HL-60 (cell line): Measurements from ENCODE around the gene DYNLL1.

Experiments used
- DNase-seq, 2 experiments: peaks; one replicate each; pipeline ENCODE4 v3.0.0-alpha.2; 2010 to 2020; ENCODE audit warnings: low read depth in 1 of 2, low spot score in 1 of 2
- H3K27ac ChIP-seq: fragments of 250-450 bp; sonication (Bioruptor Pico); replicated peaks from 2 replicates; pipeline ENCODE4 v1.5.1; 2020; ENCODE audit warnings: mild to moderate bottlenecking, moderate library complexity
- H3K27me3 ChIP-seq: fragments of 250-450 bp; sonication (Bioruptor Pico); 2 replicates; pipeline ENCODE4 v1.5.1; 2021; ENCODE audit warnings: mild to moderate bottlenecking, moderate library complexity; ENCODE audit not compliant: insufficient read depth, poor library complexity, severe bottlenecking
- H3K4me3 ChIP-seq: replicated peaks from 2 replicates; pipeline ENCODE4 v1.5.1; 2011; ENCODE audit warnings: mild to moderate bottlenecking, control low read depth, low read length; ENCODE audit not compliant: insufficient read depth
- CTCF ChIP-seq: IDR thresholded peaks from one replicate; pipeline ENCODE4 v1.5.1; 2011; ENCODE audit warnings: low read length, control low read depth, inconsistent platforms; ENCODE audit not compliant: insufficient read depth
- GABPA ChIP-seq: IDR thresholded peaks from 2 replicates; pipeline ENCODE4 v1.6.1; 2012; ENCODE audit warnings: low read depth
- POLR2AphosphoS5 ChIP-seq: IDR thresholded peaks from 2 replicates; pipeline ENCODE4 v1.6.1; 2012; ENCODE audit warnings: low read depth
- REST ChIP-seq: IDR thresholded peaks from 2 replicates; pipeline ENCODE4 v1.6.1; 2012; ENCODE audit warnings: low read depth; ENCODE audit not compliant: insufficient replicate concordance
- SPI1 ChIP-seq: IDR thresholded peaks from 2 replicates; pipeline ENCODE4 v1.6.1; 2012; ENCODE audit warnings: low read depth, mild to moderate bottlenecking, borderline replicate concordance

Gene DYNLL1

GRCh38 chr12:120453060-120453750 lies 42.7 kb upstream of the DYNLL1 start:
- Histone ChIP-seq H3K27me3 (no peaks in the 10 kb centered on the region), H3K27ac (no peak overlapping the region), H3K4me3 (no peak overlapping the region)
- no peak for TF ChIP-seq REST
- TF ChIP-seq POLR2AphosphoS5 = no peak
- no peak for TF ChIP-seq SPI1
- TF ChIP-seq GABPA = no peak
- TF ChIP-seq CTCF = no peak
- DNase-seq = no peak

- peak in 1 of 2 experiments; percentile 28 for DNase-seq
- H3K27me3 ChIP-seq = no peaks in the 10 kb centered on the region
- TF ChIP-seq CTCF = peak; percentile 87
- no peak for TF ChIP-seq REST
- TF ChIP-seq SPI1 = no peak
- no peak overlapping the region for H3K4me3 ChIP-seq
- no peak overlapping the region for H3K27ac ChIP-seq
These were observed 41.9 kb upstream of the DYNLL1 start for GRCh38 chr12:120453977-120454376.

GRCh38 chr12:120455302-120455701 lies 40.6 kb upstream of the DYNLL1 start:
- Histone ChIP-seq H3K4me3 (no peak overlapping the region), H3K27me3 (no peaks in the 10 kb centered on the region), H3K27ac (no peak overlapping the region)
- TF ChIP-seq GABPA = no peak
- no peak for TF ChIP-seq SPI1
- no peak for TF ChIP-seq POLR2AphosphoS5
- TF ChIP-seq REST = no peak
- TF ChIP-seq CTCF = no peak
- no peak for DNase-seq
